Activated CD4-positive, CD25-positive, alpha-beta regulatory T cell treated with anti-CD3 and anti-CD28 coated beads, Interleukin-2, amount 50 U/mL, for 24 hours (primary cell): ENCODE results near the gene SMCP.

ENCODE experiments used
- ATAC-seq, 2 donors: fragments of 150-1000 bp; cut with Tn5 transposase; one replicate each; pipeline ENCODE4 v1.10.0; 2021; ENCODE audit warnings: mild to moderate bottlenecking in 1 of 2, moderate library complexity in 1 of 2

SMCP gene

GRCh38 chr1:152886758-152887409 is 8.8 kb downstream of the SMCP start:
- ATAC-seq = no peak

GRCh38 chr1:152888126-152888525 is 10.0 kb downstream of the SMCP start:
- no peak for ATAC-seq

GRCh38 chr1:152899027-152899426 is 20.9 kb downstream of the SMCP start:
- no peak for ATAC-seq

GRCh38 chr1:152899883-152900282 is 21.8 kb downstream of the SMCP start:
- ATAC-seq = no peak

- ATAC-seq = no peak
Measured at GRCh38 chr1:152901631-152902030, 23.5 kb downstream of the SMCP start.

- no peak for ATAC-seq
Measured at GRCh38 chr1:152902636-152903035, 24.5 kb downstream of the SMCP start.

GRCh38 chr1:152904688-152905440 is 26.7 kb downstream of the SMCP start:
- ATAC-seq = no peak

- no peak for ATAC-seq
Measured at GRCh38 chr1:152906023-152906565, 28.0 kb downstream of the SMCP start.

- ATAC-seq = no peak
Measured at GRCh38 chr1:152907686-152908601, 29.8 kb downstream of the SMCP start, which contains the start of gene IVL. IVL (plus strand) TSS chr1:152908546; CDS start chr1:152909798, 1,252 bp downstream.

- ATAC-seq = no peak
Measured at GRCh38 chr1:152909206-152909605, 31.1 kb downstream of the SMCP start.

- no peak for ATAC-seq
Measured at GRCh38 chr1:152912471-152912870, 34.3 kb downstream of the SMCP start.

- no peak for ATAC-seq
Measured at GRCh38 chr1:152912900-152913299, 34.8 kb downstream of the SMCP start.

- no peak for ATAC-seq
Measured at GRCh38 chr1:152917794-152918193, 39.7 kb downstream of the SMCP start.

- no peak for ATAC-seq
Measured at GRCh38 chr1:152919071-152919470, 40.9 kb downstream of the SMCP start.

- no peak for ATAC-seq
Measured at GRCh38 chr1:152924191-152924590, 46.1 kb downstream of the SMCP start.

- ATAC-seq = no peak
Measured at GRCh38 chr1:152926091-152926490, 48.0 kb downstream of the SMCP start.

- no peak for ATAC-seq
Measured at GRCh38 chr1:152928671-152929070, 50.5 kb downstream of the SMCP start.

- ATAC-seq = no peak
Measured at GRCh38 chr1:152932170-152932811, 54.2 kb downstream of the SMCP start.

GRCh38 chr1:152933196-152933595 is 55.1 kb downstream of the SMCP start:
- no peak for ATAC-seq
